ENCODE measurements around the gene SPTAN1.

- TF ChIP-seq CTCF (conservative IDR thresholded peaks at IDR 0.05) (no peak), ZFX (IDR thresholded peaks at IDR 0.05) (no peak)
Observed at GRCh38 chr9:128629852-128630545, 77.6 kb downstream of the SPTAN1 start.
